ENCODE measurements around the gene SSTR3.

Gene SSTR3

GRCh38 chr22:37194750-37195149 is 17.5 kb downstream of the SSTR3 start:
- Histone ChIP-seq H3K36me3 (ENCODE audit: control insufficient read depth, low read depth, low read length) (no peaks in the 10 kb centered on the region), H3K4me3 (ENCODE audit: low read length) (no peak overlapping the region), H3K27me3 (ENCODE audit: control insufficient read depth, insufficient read depth, low read length) (no peaks in the 10 kb centered on the region), H3K4me1 (ENCODE audit: control insufficient read depth, low read depth, low read length) (peaks cover 13% of the 10 kb centered on the region), H3K9me3 (ENCODE audit: control insufficient read depth, low read depth, low read length) (peaks cover 7% of the 10 kb centered on the region), H3K9ac (ENCODE audit: low read length) (no peak overlapping the region), H3K27ac (ENCODE audit: low read length) (no peak overlapping the region)

GRCh38 chr22:37193629-37194191 is 18.6 kb downstream of the SSTR3 start:
- peaks cover 23% of the 10 kb centered on the region for H3K4me1 ChIP-seq (ENCODE audit: control insufficient read depth, low read depth, low read length)

GRCh38 chr22:37192741-37193140 is 19.5 kb downstream of the SSTR3 start:
- Histone ChIP-seq H3K4me1 (ENCODE audit: control insufficient read depth, low read depth, low read length) (peaks cover 23% of the 10 kb centered on the region), H3K27ac (ENCODE audit: low read length) (no peak overlapping the region), H3K9ac (ENCODE audit: low read length) (no peak overlapping the region), H3K27me3 (ENCODE audit: control insufficient read depth, insufficient read depth, low read length) (no peaks in the 10 kb centered on the region), H3K36me3 (ENCODE audit: control insufficient read depth, low read depth, low read length) (no peaks in the 10 kb centered on the region), H3K4me3 (ENCODE audit: low read length) (no peak overlapping the region), H3K9me3 (ENCODE audit: control insufficient read depth, low read depth, low read length) (peaks cover 7% of the 10 kb centered on the region)

More at GRCh38 chr22:37193629-37194191, 18.6 kb downstream of the SSTR3 start:
- H3K9me3 ChIP-seq (ENCODE audit: control insufficient read depth, low read depth, low read length) = peaks cover 7% of the 10 kb centered on the region
- no peaks in the 10 kb centered on the region for H3K27me3 ChIP-seq (ENCODE audit: control insufficient read depth, insufficient read depth, low read length)
- no peak overlapping the region for H3K4me3 ChIP-seq (ENCODE audit: low read length)
- H3K36me3 ChIP-seq (ENCODE audit: control insufficient read depth, low read depth, low read length) = no peaks in the 10 kb centered on the region
- no peak overlapping the region for H3K9ac ChIP-seq (ENCODE audit: low read length)
- no peak overlapping the region for H3K27ac ChIP-seq (ENCODE audit: low read length)

GRCh38 chr22:37192204-37192603 is 20.1 kb downstream of the SSTR3 start:
- Histone ChIP-seq H3K9ac (ENCODE audit: low read length) (no peak overlapping the region), H3K9me3 (ENCODE audit: control insufficient read depth, low read depth, low read length) (peaks cover 7% of the 10 kb centered on the region), H3K4me3 (ENCODE audit: low read length) (no peak overlapping the region), H3K4me1 (ENCODE audit: control insufficient read depth, low read depth, low read length) (peaks cover 23% of the 10 kb centered on the region), H3K27ac (ENCODE audit: low read length) (no peak overlapping the region), H3K36me3 (ENCODE audit: control insufficient read depth, low read depth, low read length) (no peaks in the 10 kb centered on the region), H3K27me3 (ENCODE audit: control insufficient read depth, insufficient read depth, low read length) (no peaks in the 10 kb centered on the region)

GRCh38 chr22:37190262-37190780 is 22.0 kb downstream of the SSTR3 start:
- Histone ChIP-seq H3K27me3 (ENCODE audit: control insufficient read depth, insufficient read depth, low read length) (no peaks in the 10 kb centered on the region), H3K9me3 (ENCODE audit: control insufficient read depth, low read depth, low read length) (peaks cover 7% of the 10 kb centered on the region), H3K4me1 (ENCODE audit: control insufficient read depth, low read depth, low read length) (peaks cover 25% of the 10 kb centered on the region), H3K36me3 (ENCODE audit: control insufficient read depth, low read depth, low read length) (no peaks in the 10 kb centered on the region), H3K9ac (ENCODE audit: low read length) (no peak overlapping the region), H3K27ac (ENCODE audit: low read length) (no peak overlapping the region), H3K4me3 (ENCODE audit: low read length) (no peak overlapping the region)

- H3K9me3 ChIP-seq (ENCODE audit: control insufficient read depth, low read depth, low read length) = peaks cover 7% of the 10 kb centered on the region
- peak overlapping the region; percentile 2 for H3K9ac ChIP-seq (ENCODE audit: low read length)
- H3K27ac ChIP-seq (ENCODE audit: low read length) = no peak overlapping the region
- no peaks in the 10 kb centered on the region for H3K27me3 ChIP-seq (ENCODE audit: control insufficient read depth, insufficient read depth, low read length)
- H3K4me3 ChIP-seq (ENCODE audit: low read length) = peak overlapping the region; percentile 35
- peaks cover 25% of the 10 kb centered on the region for H3K4me1 ChIP-seq (ENCODE audit: control insufficient read depth, low read depth, low read length)
- no peaks in the 10 kb centered on the region for H3K36me3 ChIP-seq (ENCODE audit: control insufficient read depth, low read depth, low read length)
Observed at GRCh38 chr22:37188901-37189466, 23.3 kb downstream of the SSTR3 start.

- peaks cover 25% of the 10 kb centered on the region for H3K4me1 ChIP-seq (ENCODE audit: control insufficient read depth, low read depth, low read length)
- peak within 1 kb of the TSS; percentile 35 for H3K4me3 ChIP-seq (ENCODE audit: low read length)
- no peak within 1 kb of the TSS for H3K27ac ChIP-seq (ENCODE audit: low read length)
- H3K9me3 ChIP-seq (ENCODE audit: control insufficient read depth, low read depth, low read length) = peaks cover 7% of the 10 kb centered on the region
- H3K9ac ChIP-seq (ENCODE audit: low read length) = peak within 1 kb of the TSS; percentile 8
- no peaks in the 10 kb centered on the region for H3K36me3 ChIP-seq (ENCODE audit: control insufficient read depth, low read depth, low read length)
- H3K27me3 ChIP-seq (ENCODE audit: control insufficient read depth, insufficient read depth, low read length) = no peaks in the 10 kb centered on the region
Observed at GRCh38 chr22:37187891-37188761, 24.2 kb downstream of the SSTR3 start, which contains the start of gene C1QTNF6. Gene C1QTNF6 (minus strand): TSS chr22:37188247. CDS start chr22:37188213, 34 bp downstream.

- Histone ChIP-seq H3K27me3 (ENCODE audit: control insufficient read depth, insufficient read depth, low read length) (no peaks in the 10 kb centered on the region), H3K36me3 (ENCODE audit: control insufficient read depth, low read depth, low read length) (no peaks in the 10 kb centered on the region), H3K9ac (ENCODE audit: low read length) (peak overlapping the region; percentile 8), H3K27ac (ENCODE audit: low read length) (no peak overlapping the region), H3K4me3 (ENCODE audit: low read length) (peak overlapping the region; percentile 35), H3K9me3 (ENCODE audit: control insufficient read depth, low read depth, low read length) (peaks cover 6% of the 10 kb centered on the region), H3K4me1 (ENCODE audit: control insufficient read depth, low read depth, low read length) (peaks cover 25% of the 10 kb centered on the region)
Observed at GRCh38 chr22:37187552-37187890, 24.8 kb downstream of the SSTR3 start.

GRCh38 chr22:37186997-37187522 is 25.2 kb downstream of the SSTR3 start:
- peak overlapping the region; percentile 35 for H3K4me3 ChIP-seq (ENCODE audit: low read length)
- peak overlapping the region; percentile 8 for H3K9ac ChIP-seq (ENCODE audit: low read length)

GRCh38 chr22:37186228-37186996 is 25.9 kb downstream of the SSTR3 start:
- Histone ChIP-seq H3K36me3 (ENCODE audit: control insufficient read depth, low read depth, low read length) (no peaks in the 10 kb centered on the region), H3K9ac (ENCODE audit: low read length) (no peak overlapping the region), H3K27ac (ENCODE audit: low read length) (no peak overlapping the region), H3K27me3 (ENCODE audit: control insufficient read depth, insufficient read depth, low read length) (no peaks in the 10 kb centered on the region), H3K9me3 (ENCODE audit: control insufficient read depth, low read depth, low read length) (no peaks in the 10 kb centered on the region), H3K4me1 (ENCODE audit: control insufficient read depth, low read depth, low read length) (peaks cover 25% of the 10 kb centered on the region), H3K4me3 (ENCODE audit: low read length) (no peak overlapping the region)

More at GRCh38 chr22:37186997-37187522, 25.2 kb downstream of the SSTR3 start:
- peaks cover 2% of the 10 kb centered on the region for H3K9me3 ChIP-seq (ENCODE audit: control insufficient read depth, low read depth, low read length)
- H3K4me1 ChIP-seq (ENCODE audit: control insufficient read depth, low read depth, low read length) = peaks cover 25% of the 10 kb centered on the region
- H3K36me3 ChIP-seq (ENCODE audit: control insufficient read depth, low read depth, low read length) = no peaks in the 10 kb centered on the region
- H3K27ac ChIP-seq (ENCODE audit: low read length) = no peak overlapping the region
- H3K27me3 ChIP-seq (ENCODE audit: control insufficient read depth, insufficient read depth, low read length) = no peaks in the 10 kb centered on the region
